GM21786 (cell line): ENCODE data around the gene DCPS.

Experiments used
- ATAC-seq: cut with Tn5 transposase; IDR thresholded peaks from one replicate; pipeline ENCODE4 v1.9.1; 2021; ENCODE audit not compliant: unreplicated experiment

The DCPS gene

DNA sequence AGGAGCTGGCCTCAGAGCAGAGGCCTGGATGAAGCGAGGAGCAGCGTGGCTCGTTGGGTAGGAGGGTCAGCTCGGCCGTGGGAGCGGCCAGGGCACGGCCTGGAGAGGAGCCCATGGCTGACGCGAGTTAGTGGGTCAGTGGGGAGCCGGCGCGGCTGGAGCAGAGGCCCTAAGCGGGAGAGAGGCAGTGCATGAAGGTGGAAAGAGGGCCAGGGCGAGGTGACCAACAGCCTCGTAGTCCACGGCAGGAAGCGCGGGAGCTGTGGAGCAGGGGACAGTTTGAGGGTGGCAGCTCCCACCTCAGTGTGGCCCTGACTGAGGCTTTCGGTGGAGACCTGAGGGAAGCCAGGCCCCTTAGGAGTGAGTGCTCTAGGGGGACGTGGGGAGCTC is 24.1 kb downstream of the DCPS start:
- ATAC-seq, result no peak

DNA sequence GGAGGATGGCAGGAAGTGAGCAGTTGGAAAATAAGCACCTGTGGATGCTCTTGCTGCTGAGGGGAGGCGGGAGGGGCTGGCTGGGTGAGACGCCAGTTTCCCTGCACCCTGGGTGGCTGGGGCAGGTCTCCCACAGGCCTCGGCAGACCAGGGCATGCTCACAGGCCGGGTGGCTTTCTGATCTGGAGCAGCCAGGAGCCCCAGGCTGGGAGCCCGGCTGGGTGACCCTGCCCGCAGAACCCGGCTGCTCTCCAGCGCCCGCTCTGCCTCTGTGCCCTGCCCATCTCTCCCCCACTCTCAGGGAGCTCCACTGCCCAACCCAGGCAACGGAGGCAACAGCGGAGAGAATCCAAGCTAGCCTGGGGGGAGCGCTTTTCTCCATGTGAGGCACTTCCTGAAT is 24.6 kb downstream of the DCPS start:
- no peak for ATAC-seq

DNA sequence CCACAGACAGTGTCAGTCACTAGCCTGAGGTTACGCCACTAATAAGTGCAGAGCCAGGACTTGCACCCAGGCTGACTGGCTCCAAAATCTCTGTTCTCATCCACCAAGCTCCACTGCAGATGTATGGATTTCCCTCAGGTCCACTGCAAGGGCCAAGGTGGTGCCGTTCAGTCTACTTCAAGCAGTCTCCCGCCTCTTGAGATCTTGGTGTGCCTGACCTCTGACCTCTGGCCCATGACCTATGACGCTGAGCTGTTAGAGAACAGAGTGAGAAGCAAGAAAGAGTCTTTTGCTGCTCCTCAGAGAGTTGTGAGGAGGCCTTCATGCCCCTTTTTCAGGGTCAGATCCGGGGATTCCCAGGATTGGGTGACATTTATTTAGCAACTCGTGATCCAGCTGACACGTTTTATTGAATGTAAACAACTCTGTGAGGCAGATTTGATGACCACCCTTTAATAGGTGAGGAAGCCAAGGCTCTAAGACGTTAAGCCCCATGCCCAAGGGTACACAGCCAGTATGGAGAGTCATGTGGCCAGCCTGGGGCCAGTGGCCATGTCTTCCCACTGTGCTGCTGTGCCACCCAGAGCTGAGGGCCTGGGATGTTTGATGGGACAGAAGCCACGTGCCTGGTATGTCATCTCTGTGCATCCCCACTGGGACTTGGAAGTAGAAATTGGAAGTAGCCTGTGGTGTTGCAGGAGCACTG is 25.2 kb downstream of the DCPS start:
- no peak for ATAC-seq

DNA sequence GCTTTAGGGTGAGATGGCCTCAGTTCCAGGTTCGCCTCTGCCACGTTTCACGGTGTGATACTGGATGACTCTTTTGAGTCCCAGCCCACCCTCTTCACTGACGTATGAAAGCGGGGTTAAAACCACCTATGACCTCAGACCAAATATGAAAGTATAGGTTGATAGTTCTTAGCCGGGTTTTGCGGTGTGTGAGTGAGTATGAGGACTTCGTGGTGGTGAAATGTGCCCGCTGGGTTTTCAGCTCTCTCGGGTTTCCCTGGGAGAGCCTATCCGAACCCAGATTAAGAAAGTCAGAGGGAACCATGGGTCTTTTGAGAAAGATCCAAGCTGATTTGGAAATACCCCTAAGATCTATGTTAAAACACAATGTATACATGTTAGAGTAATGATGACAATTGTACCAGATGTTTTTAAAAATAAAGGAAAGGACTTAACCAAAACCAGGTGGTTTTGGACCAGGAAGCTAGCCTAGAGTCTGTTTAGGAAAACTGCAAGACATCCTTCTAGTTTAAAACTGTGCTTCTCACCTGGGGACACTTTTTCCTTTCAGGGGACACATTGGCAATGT is 25.9 kb downstream of the DCPS start:
- ATAC-seq, result no peak

DNA sequence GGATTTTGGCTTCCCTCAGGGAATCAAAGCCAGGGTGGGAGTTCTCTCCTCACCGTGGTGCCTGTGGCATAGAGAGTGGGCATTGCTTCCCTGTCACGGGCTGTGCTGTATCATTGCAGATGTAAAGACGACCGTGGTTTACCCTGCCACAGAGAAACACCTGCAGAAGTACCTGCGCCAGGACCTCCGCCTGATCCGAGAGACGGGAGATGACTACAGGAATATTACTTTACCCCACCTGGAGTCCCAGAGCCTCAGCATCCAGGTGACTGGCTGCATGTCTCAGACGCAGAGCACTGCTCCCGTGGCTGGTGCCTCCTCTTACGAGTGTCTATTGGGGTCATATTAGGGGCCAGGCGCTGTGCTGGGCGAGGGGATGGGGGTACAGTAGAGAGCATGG is 27.4 kb downstream of the DCPS start:
- ATAC-seq, result no peak

DNA sequence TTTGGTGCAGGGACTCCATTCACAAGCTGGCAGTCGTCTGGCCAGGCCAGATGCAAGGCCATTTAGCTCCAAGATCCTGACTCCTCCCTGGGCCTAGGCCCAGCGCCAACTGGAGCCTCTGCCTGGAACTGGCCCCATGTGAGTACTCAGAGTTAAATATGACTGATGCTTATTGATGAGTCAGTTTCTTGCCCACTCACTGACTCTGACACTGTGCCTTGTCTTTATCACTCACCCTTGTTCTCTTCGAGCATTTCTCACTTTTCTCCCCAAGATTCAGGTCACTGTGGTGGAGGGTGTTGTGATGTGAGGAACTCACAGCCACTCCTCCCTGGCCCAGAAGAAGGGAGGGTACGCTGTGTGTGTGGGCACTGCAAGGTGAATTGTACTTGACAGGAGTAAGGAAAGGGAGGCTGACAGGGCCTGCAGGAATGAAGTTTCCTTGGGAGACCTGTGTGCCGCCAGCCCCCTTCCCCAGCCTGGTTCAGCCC is 28.4 kb downstream of the DCPS start:
- ATAC-seq, result no peak

DNA sequence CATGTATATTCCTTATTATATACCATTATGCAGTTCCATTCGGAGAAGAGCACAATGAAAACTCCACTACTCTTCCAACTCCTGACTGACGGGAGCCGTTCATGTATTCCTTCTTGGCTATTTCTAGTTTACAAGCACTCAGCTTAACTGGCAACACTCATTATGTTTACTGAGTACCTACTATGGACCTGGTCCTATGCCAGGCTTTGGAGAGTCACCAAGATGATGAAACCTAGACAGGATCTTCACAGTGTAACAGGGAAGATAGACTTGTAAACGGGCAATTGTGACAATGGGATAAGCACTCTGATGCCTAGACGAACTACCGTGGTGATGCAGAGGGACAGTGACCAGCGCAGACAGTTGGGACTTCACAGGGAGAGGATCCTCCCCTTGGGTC is 29.3 kb downstream of the DCPS start:
- ATAC-seq, result no peak

DNA sequence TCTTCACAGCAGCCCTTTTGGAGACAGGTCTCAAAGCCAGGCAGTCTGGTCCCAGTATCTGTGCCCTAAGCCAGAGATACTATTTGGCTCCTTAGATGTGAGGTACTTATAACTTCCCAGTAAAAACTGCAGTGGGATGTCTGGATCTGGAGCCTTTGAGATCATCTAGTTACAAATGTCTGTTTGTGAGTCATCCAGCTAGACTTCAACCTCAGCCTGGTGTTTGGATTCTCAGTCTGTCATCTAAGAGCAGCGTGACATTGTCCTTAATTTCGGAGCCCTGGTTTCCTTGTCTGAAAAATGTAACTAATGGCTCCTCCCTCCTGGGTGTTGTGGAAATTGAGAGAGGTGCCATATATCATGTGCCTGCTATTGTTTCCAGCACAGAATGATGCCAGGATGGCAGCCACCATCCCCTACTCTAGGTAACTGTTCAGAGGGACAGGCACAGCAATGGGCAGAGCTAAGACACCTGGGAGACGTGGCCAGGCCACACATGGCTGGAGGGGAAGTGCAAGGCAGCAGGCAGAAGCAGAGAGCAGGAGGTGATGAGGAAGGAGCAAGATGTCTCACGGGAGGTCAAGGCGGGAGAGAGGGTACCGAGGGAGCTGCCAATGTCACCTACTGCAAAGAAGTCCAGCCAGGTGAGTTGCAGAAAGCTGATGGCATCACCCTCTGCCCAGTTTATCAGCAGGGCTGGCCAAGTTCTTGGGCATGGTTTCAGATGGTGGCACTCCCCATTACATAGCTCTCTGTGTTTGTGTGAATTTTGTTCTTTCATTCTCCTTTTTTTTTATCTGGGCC is 31.0 kb downstream of the DCPS start:
- no peak for ATAC-seq

DNA sequence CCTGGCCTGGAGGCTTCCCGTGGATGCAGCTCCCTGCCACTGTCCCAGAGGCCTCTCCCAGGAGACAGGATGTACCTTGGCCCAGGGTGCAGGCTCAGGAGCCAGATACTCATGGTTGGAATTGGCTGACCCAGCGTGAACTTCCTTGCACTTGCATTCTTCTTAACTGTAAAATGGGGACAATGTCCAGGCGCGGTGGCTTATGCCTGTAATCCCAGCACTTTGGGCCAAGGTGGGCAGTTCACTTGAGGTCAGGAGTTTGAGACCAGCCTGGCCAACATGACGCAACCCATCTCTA is 31.6 kb downstream of the DCPS start:
- ATAC-seq, result no peak

DNA sequence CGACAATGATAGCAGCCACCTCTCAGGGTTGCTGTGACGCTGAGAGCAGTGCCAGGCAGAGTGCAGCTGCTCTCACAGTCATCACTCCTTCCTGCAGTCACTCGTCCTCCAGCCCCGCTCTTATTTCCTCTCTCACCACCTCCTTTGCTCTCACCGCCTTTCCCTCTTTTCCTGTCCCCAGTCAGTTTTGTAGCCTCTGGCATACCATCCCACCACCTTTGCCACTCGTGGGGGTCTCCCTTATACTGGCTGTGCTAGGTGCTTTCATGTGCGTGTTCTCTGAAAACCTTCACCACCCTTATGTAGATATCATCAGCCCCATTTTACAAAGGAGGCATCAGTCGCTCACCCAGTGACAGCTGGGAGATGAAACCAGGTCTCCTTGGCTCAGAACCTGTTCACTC is 32.3 kb downstream of the DCPS start:
- ATAC-seq, result no peak

DNA sequence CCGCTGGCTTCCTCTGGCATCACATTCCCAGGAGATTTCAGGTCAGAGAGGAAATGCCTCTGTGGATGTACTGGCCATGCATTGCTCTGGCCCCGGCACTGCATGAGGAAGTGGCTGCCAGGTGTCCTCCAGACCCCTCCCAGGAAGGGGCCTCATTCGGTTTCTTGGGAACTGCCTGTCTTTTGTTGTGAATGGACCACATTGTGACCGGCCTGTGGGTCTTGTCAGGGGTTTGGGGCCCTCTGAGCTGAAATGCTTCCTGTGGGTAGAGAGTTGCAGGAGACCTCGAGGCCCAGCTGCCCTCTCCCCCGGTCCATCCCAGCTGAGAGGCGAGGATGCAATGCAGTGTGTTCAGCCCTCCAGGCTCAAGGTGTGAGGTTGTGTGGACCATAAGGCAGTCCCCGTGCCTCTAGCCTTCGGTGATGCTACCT is 32.8 kb downstream of the DCPS start:
- no peak for ATAC-seq

DNA sequence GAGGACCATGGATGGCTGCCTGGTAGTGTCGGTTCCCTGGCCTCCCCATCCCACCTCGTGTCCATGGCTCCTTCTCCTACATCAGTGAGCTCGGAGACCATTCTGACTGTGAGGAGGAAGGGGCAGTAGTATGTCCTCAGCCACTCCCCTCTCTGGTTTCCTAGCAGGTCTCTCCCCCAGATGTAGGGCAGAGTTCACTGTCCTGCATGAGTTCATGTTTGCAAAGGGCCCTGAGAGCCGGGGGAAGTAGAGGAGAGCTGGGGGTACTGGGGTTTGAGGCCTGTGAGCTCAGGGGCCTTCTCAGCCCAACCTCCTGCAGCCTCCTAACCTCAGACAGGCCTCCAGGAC is 33.2 kb downstream of the DCPS start:
- no peak for ATAC-seq

DNA sequence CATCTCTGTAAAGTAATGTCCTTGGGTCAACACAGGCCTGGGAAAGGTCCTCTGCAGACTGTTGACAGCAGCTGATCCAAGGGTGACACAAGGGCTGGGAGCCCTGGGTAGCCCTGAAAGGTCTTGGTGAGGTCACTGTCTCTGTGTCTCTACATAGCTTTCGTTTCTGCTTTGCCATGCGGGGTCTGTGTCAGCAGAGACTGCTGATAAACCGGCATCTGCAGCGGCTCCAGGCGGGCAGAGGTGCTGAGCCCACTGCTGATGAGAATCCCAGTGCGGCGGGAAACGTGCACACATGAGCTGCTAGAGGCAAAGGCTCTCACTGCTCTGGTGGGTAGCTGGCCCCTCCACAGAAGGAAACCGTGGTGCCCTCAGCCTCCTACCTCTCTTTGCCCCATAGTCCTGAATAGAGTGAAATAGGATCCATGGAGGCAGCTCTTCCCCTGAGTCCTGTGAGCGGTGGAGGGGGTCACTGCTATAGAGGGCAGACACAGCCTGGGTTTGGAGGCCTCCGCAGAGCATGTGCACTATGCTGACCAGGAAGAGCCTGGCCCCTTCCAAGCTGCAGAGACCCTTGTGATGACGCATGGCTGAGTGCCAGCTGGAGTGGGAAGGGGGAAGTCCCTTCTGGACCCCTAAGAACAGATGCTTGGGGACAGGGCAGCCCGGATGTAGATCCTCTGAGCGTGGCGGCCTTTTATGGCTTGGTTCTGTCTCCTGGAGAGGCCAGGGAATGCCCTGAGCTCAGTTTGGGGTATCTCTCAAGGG is 33.8 kb downstream of the DCPS start:
- no peak for ATAC-seq

DNA sequence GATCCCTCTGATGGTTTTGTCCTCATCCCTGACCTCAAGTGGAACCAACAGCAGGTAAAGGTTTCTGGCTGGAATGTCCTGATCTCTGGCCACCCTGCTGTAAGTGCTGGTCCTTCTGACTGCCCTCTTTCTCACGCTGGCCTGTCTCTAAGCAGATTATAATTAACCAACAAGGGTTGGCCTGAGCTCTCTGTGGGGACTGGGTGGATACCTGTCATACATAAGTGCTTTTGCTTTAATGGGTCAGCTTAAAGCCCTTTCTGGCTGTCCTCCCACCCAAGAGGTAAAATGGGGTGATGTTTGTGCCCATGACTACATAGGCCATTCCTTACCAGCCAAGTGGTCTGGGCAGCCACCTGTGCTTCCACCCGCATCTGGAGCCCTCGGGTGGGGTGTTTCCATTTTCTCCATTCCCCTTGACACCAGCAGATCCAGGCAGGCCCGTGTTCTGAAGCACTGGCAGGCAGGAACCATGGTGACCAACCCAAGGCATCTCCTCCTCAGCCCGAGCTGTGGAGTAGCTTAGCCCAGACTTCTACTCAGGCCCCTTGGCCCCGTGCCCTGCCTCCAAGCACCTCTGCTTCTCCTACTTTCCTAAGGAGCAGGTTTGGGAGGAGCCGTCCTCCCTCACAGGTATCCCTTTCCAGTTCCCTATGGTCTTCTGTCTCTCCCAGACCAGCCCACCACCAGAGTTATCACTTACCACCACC is 34.6 kb downstream of the DCPS start:
- no peak for ATAC-seq

DNA sequence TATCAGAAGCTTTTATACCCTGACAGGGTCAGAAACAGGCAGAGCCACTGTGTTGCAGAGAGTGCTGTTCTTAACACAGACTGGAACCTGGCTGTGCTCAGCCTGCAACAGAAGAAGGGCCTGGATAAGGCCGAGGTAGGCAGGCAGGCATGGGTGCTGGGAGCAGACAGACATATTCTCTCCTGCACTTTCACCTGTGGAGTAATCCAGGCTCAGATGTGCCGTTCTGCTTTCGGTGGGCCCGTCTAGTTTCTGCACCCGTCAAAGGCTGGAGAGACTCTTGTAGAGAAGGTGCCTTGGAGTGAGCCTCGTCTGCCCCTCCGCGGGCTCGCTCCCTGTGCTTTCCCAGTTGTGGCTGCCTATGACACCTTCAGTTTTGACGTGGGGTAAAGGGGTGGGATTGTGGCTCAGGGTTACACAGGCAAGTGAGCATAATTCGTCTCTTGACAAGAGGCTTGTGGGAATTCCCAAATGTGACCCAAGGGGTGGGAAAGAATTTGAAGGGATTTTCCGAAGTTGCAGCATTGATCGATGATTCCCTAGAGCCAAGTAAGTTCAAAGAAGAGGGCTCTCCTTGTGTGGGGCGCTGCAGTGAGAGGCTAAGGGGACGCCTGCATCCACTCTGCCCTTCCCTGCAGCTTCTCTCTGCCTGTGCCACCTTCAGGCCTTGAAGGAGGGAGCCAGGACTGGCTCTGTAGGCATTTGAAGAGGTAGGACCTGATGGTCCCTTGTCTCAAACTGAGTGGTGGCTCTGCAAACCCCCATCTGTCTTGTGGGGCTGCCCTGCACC is 35.4 kb downstream of the DCPS start:
- no peak for ATAC-seq

DNA sequence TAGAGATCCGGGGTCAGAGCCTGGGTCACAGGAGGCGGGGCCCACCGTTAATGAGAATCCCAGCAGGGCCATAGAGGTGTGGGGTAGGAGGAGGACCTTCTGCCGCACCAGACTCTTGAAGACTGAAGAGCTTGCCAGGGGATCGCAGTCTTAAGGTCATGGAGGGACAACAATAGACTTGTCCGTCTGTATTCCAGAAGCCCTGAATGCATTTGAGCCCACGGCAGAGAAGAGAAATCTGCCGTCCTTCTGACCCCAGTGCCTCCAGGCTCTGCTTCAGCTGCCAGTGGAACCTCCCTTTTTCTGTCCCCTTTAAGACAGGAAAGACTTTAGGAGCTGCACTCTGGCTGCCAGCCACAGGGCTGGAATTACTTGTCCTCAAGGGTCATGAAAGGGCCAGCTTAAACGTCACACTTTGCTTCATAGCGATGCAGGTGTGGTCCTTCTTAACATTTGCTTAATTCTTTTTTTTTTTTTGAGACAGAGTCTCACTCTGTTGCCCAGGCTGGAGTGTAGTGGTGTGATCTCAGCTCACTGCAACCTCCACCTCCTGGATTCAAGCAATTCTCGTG is 36.1 kb downstream of the DCPS start:
- ATAC-seq, result no peak

DNA sequence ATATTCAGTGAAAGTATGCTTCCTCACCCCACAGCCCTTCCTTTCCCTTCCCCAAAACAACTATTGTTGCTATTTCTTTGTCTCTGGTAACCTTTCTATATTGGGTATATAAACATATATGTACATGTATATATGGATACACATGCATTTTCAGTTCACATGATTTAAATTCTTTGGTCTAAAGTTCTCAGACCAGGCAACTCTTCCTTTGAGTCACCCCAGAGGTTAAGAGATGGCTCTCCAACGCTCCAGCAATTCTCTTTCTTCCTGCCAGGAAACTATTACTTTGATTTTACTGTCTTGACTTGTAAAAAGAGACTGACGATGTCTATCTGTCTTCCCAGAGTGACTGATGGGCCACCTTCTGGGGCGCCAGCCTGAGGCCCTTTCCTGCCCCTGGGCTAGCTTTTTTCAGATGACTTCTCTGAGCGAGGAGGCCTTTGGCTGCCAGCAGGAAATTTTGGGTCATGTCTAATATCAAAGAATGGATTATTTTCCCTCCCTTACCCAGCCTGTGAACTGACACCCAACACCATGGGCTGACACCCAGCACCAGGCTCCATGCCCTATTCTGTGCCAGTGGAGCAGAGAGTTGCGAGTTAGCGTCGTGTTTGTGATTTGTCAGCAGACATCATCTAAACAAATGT is 37.2 kb downstream of the DCPS start:
- ATAC-seq, result no peak

DNA sequence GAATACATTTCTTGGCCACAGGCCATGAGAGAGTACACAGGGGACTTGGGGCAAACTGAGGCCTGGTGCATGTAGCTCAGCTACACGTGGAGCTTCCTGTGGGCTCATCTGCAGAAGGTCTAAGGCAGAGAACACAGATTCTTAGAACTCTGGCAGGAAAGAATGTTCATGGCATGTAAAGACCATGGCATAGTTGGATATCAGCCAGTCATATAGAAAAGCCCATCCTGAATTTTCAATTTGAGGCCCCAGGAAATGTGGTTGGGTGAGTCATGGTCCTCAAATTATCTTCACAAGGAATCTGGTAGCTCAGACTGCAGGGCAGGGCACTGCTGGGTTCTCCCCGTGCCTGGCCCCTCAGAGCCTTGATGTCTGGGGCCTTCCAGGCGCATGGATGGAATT is 37.9 kb downstream of the DCPS start:
- no peak for ATAC-seq

DNA sequence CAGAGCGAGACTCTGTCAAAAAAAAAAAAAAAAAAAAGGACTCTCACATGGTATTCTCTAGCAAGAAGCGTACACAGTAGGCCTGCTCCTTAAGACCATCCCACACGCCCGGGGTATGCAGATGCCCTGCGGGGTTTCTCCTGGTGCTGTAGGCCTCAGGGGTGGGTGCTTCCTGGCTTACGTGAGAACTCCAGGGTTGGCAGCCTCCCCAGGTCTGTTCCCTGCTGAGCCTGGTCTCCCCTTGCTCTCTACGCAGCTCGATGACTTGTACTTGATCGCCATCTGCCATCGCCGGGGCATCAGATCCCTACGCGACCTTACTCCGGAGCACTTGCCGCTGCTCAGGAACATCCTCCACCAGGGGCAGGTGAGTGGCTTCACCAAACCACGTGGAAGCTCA is 39.2 kb downstream of the DCPS start:
- no peak for ATAC-seq
